WTC11 (cell line): ENCODE measurements around the gene THAP2. TPM values are rescaled to one million over a fixed set of nuclear protein-coding genes. Genes with fewer than 3 reads are reported as not detected.
A peak's percentile ranks its signal among the peaks of the same experiment; 100 is the strongest.

Experiments
- ATAC-seq: fragments of 200-7000 bp; cut with Tn5 transposase; 2 replicates; pipeline ENCODE4 v1.10.0; 2021; ENCODE audit warnings: mild to moderate bottlenecking, moderate library complexity
- CTCF ChIA-PET: fragments of 300-600 bp; sonication (Branson Sonifier 250); formaldehyde crosslinking; loops from one replicate; lab custom pipeline; 2021; ENCODE audit warnings: antibody characterized with exemption; lab: Charles Lee
- POLR2A ChIA-PET: fragments of 350-600 bp; sonication (Branson Sonifier 250); formaldehyde crosslinking; loops from one replicate; lab custom pipeline; 2021; ENCODE audit warnings: antibody characterized with exemption; lab: Charles Lee
- DNase-seq: peaks from one replicate; pipeline ENCODE4 v3.0.0; 2021; ENCODE audit warnings: low spot score
- H3K27ac Mint-ChIP-seq: 2 replicates; pipeline ENCODE4 v1.8.0; 2021; ENCODE audit warnings: mixed read lengths
- H3K27me3 Mint-ChIP-seq: 2 replicates; pipeline ENCODE4 v1.8.0; 2021; ENCODE audit warnings: low read depth, mild to moderate bottlenecking, moderate library complexity, mixed read lengths
- H3K36me3 Mint-ChIP-seq: 2 replicates; pipeline ENCODE4 v1.8.0; 2021; ENCODE audit warnings: mixed read lengths
- H3K4me1 Mint-ChIP-seq: 2 replicates; pipeline ENCODE4 v1.8.0; 2022; ENCODE audit warnings: mixed read lengths
- H3K4me3 Mint-ChIP-seq: 2 replicates; pipeline ENCODE4 v1.8.0; 2021; ENCODE audit warnings: mild to moderate bottlenecking, moderate library complexity, mixed read lengths
- H3K9me3 Mint-ChIP-seq: 2 replicates; pipeline ENCODE4 v1.8.0; 2021; ENCODE audit warnings: mixed read lengths
- FOXK1 ChIP-seq: sonication (generic); formaldehyde crosslinking; IDR thresholded peaks from 2 replicates; pipeline ENCODE4 v1.8.0; 2022; ENCODE audit warnings: mild to moderate bottlenecking, moderate library complexity, missing genetic modification reagents
- GRHL2 ChIP-seq: fragments of 250-450 bp; sonication (Bioruptor Pico); IDR thresholded peaks from 2 replicates; pipeline ENCODE4 v1.8.0; 2022; ENCODE audit warnings: mild to moderate bottlenecking, moderate library complexity; ENCODE audit not compliant: insufficient replicate concordance, severe bottlenecking
- JAZF1 ChIP-seq: fragments of 250-450 bp; sonication (Bioruptor Pico); IDR thresholded peaks from 2 replicates; pipeline ENCODE4 v1.9.0; 2021; ENCODE audit warnings: moderate library complexity, mild to moderate bottlenecking, inconsistent platforms
- JUN ChIP-seq: sonication (generic); formaldehyde crosslinking; IDR thresholded peaks from 2 replicates; pipeline ENCODE4 v1.8.0; 2023; ENCODE audit warnings: mild to moderate bottlenecking, missing genetic modification reagents
- PRRX2 ChIP-seq: fragments of 250-450 bp; sonication (Bioruptor Pico); IDR thresholded peaks from 2 replicates; pipeline ENCODE4 v1.8.0; 2021; ENCODE audit warnings: mild to moderate bottlenecking
- SP1 ChIP-seq: sonication (generic); formaldehyde crosslinking; conservative IDR thresholded peaks from 2 replicates; pipeline ENCODE4 v1.8.1; 2022; ENCODE audit warnings: missing genetic modification reagents
- ZNF232 ChIP-seq: sonication (generic); formaldehyde crosslinking; IDR thresholded peaks from 2 replicates; pipeline ENCODE4 v1.8.0; 2022; ENCODE audit warnings: mild to moderate bottlenecking, missing genetic modification reagents
- ZNF317 ChIP-seq: sonication (generic); formaldehyde crosslinking; IDR thresholded peaks from 2 replicates; pipeline ENCODE4 v1.8.1; 2023; ENCODE audit warnings: low read depth, mild to moderate bottlenecking, moderate library complexity, missing genetic modification reagents, borderline replicate concordance
- ZNF423 ChIP-seq: fragments of 250-450 bp; sonication (Bioruptor Pico); IDR thresholded peaks from 2 replicates; pipeline ENCODE4 v2.1.2; 2022; ENCODE audit warnings: mild to moderate bottlenecking, moderate library complexity
- total RNA-seq: library from RNA; stranded (reverse); gene quantifications from 3 replicates; pipeline ENCODE4 v1.2.3, GENCODE V29; 2021
- TF ChIP-seq, protein P1 (sequence below): sonication (generic); formaldehyde crosslinking; IDR thresholded peaks from 2 replicates; pipeline ENCODE4 v1.8.1; 2023; ENCODE audit warnings: mild to moderate bottlenecking, missing genetic modification reagents
- TF ChIP-seq, protein P2 (sequence below): sonication (generic); formaldehyde crosslinking; IDR thresholded peaks from 2 replicates; pipeline ENCODE4 v1.8.0; 2022; ENCODE audit warnings: mild to moderate bottlenecking, missing genetic modification reagents
- TF ChIP-seq, protein P3 (sequence below): sonication (generic); formaldehyde crosslinking; IDR thresholded peaks from 2 replicates; pipeline ENCODE4 v1.8.0; 2022; ENCODE audit warnings: mild to moderate bottlenecking, missing genetic modification reagents
- TF ChIP-seq, protein P4 (sequence below): sonication (generic); formaldehyde crosslinking; IDR thresholded peaks from 2 replicates; pipeline ENCODE4 v1.8.1; 2022; ENCODE audit warnings: mild to moderate bottlenecking, missing genetic modification reagents, moderate library complexity, borderline replicate concordance
- TF ChIP-seq, protein P5 (sequence below): sonication (generic); formaldehyde crosslinking; IDR thresholded peaks from 2 replicates; pipeline ENCODE4 v1.8.1; 2022; ENCODE audit warnings: missing genetic modification reagents, borderline replicate concordance
- TF ChIP-seq, protein P6 (sequence below): sonication (generic); formaldehyde crosslinking; IDR thresholded peaks from 2 replicates; pipeline ENCODE4 v1.8.0; 2022; ENCODE audit warnings: missing genetic modification reagents
- TF ChIP-seq, protein P7 (sequence below): sonication (generic); formaldehyde crosslinking; IDR thresholded peaks from 2 replicates; pipeline ENCODE4 v1.8.0; 2023; ENCODE audit warnings: missing genetic modification reagents
- TF ChIP-seq, protein P8 (sequence below): sonication (generic); formaldehyde crosslinking; IDR thresholded peaks from 2 replicates; pipeline ENCODE4 v1.8.1; 2023; ENCODE audit warnings: mild to moderate bottlenecking, missing genetic modification reagents, moderate library complexity
- TF ChIP-seq, protein P9 (sequence below): fragments of 200-600 bp; IDR thresholded peaks from 2 replicates; pipeline ENCODE4 v1.8.0; 2022; ENCODE audit warnings: antibody characterized with exemption

Gene THAP2
- total RNA-seq, 1 experiment from 2014 or later: 6.4 TPM

DNA sequence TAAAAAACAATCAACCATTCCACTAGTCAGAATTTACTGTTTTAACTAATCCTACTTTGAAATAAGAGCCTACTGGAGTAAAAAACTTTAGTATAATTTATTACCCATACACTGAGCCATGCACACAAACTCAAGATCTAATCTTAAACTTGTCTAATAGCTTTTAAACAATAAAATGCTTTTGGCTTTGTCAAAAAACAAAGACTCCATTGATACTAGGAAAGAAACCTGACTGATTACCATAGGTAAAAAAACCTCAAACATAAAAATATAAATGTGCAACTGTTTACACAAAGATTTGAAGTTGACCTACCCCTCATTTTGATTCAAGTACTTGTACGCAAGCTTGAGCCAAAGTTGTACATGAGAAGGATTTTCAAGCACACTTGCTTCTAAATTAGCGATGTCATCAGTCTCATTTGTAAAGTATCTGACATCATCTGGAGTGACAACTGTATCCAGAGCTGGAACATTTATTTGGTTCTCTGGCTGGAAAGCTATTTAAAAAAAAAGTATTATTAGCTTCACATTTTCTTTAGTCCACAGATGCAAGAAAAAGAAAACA, 36.6 kb upstream of the THAP2 start (continued):
- TF ChIP-seq JAZF1 (CRISPR knock-in tag) (no peak), PRRX2 (no peak), ZNF232 (CRISPR knock-in tag) (no peak)
- TF ChIP-seq, protein P1, sequence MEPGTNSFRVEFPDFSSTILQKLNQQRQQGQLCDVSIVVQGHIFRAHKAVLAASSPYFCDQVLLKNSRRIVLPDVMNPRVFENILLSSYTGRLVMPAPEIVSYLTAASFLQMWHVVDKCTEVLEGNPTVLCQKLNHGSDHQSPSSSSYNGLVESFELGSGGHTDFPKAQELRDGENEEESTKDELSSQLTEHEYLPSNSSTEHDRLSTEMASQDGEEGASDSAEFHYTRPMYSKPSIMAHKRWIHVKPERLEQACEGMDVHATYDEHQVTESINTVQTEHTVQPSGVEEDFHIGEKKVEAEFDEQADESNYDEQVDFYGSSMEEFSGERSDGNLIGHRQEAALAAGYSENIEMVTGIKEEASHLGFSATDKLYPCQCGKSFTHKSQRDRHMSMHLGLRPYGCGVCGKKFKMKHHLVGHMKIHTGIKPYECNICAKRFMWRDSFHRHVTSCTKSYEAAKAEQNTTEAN (CRISPR knock-in tag): no peak
- TF ChIP-seq, protein P2, sequence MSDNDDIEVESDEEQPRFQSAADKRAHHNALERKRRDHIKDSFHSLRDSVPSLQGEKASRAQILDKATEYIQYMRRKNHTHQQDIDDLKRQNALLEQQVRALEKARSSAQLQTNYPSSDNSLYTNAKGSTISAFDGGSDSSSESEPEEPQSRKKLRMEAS (CRISPR knock-in tag): no peak
- TF ChIP-seq, protein P3, sequence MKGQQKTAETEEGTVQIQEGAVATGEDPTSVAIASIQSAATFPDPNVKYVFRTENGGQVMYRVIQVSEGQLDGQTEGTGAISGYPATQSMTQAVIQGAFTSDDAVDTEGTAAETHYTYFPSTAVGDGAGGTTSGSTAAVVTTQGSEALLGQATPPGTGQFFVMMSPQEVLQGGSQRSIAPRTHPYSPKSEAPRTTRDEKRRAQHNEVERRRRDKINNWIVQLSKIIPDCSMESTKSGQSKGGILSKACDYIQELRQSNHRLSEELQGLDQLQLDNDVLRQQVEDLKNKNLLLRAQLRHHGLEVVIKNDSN (CRISPR knock-in tag): no peak

DNA sequence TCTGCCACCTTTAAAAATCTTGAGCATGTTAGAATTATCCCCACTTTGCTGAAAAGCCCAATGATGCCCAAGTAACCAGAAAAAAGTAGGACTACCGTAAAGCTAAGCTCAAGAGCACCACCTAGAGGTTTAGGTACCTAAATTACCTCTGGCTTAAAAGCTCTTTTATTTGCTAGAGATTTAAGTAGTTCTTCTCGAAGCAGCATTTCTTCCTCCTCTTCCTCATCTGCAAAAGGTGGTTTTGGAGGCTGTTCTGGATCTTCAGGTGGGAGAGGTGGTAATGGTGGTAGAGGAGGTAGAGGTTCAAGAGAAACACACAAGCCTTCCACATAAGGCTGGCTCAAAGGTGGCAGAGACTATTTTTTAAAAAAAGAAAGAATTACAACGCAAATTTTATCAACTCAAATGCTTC, 27.4 kb upstream of the THAP2 start:
- peaks cover 56% of the 10 kb centered on the region for H3K36me3 Mint-ChIP-seq
- POLR2A ChIA-PET: interaction anchor here (0.7 kb wide), 1 partner anchor 27 kb away, joined by 8 read pairs; the partner anchor contains the start of genes THAP2 and ZFC3H1

DNA sequence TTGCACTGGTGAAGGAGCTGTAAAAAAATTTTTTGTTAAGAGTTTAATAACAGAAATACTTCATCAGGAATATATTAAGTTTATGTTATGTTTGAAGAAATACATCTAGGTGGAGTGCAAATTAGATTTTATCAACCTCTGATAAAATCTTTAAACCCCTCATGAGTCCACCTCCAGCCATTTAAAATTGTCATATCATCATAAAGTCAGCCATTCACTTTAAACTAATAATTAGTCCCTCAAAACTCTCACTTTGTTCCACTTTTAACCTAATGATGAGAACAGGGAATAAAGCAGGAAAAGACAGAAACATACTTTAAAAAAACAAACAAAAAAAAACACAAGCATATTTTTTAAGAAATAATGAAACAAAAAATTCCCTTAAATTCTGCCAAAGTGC, 25.6 kb upstream of the THAP2 start:
- Mint-ChIP-seq H3K27ac (no peak overlapping the region), H3K4me1 (no peaks in the 10 kb centered on the region), H3K9me3 (no peaks in the 10 kb centered on the region), H3K4me3 (no peak overlapping the region), H3K27me3 (no peaks in the 10 kb centered on the region), H3K36me3 (peaks cover 50% of the 10 kb centered on the region)
- no peak for ATAC-seq
- POLR2A ChIA-PET: interaction anchor here (0.9 kb wide), 1 partner anchor 26 kb away, joined by 3 read pairs; the partner anchor contains the start of genes THAP2 and ZFC3H1
- DNase-seq: no peak
- CTCF ChIA-PET: interaction anchor here (1.1 kb wide), 1 partner anchor 108 kb away, joined by 5 read pairs; no protein-coding TSS in a partner anchor
- TF ChIP-seq ZNF317 (CRISPR knock-in tag) (no peak), ZNF423 (CRISPR knock-in tag) (no peak), GRHL2 (no peak), FOXK1 (no peak), JUN (CRISPR knock-in tag) (no peak), SP1 (CRISPR knock-in tag) (no peak)
- TF ChIP-seq, protein P4, sequence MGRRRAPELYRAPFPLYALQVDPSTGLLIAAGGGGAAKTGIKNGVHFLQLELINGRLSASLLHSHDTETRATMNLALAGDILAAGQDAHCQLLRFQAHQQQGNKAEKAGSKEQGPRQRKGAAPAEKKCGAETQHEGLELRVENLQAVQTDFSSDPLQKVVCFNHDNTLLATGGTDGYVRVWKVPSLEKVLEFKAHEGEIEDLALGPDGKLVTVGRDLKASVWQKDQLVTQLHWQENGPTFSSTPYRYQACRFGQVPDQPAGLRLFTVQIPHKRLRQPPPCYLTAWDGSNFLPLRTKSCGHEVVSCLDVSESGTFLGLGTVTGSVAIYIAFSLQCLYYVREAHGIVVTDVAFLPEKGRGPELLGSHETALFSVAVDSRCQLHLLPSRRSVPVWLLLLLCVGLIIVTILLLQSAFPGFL (CRISPR knock-in tag): no peak
- TF ChIP-seq, protein P5, sequence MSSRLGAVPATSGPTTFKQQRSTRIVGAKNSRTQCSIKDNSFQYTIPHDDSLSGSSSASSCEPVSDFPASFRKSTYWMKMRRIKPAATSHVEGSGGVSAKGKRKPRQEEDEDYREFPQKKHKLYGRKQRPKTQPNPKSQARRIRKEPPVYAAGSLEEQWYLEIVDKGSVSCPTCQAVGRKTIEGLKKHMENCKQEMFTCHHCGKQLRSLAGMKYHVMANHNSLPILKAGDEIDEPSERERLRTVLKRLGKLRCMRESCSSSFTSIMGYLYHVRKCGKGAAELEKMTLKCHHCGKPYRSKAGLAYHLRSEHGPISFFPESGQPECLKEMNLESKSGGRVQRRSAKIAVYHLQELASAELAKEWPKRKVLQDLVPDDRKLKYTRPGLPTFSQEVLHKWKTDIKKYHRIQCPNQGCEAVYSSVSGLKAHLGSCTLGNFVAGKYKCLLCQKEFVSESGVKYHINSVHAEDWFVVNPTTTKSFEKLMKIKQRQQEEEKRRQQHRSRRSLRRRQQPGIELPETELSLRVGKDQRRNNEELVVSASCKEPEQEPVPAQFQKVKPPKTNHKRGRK: no peak
- TF ChIP-seq, protein P6, sequence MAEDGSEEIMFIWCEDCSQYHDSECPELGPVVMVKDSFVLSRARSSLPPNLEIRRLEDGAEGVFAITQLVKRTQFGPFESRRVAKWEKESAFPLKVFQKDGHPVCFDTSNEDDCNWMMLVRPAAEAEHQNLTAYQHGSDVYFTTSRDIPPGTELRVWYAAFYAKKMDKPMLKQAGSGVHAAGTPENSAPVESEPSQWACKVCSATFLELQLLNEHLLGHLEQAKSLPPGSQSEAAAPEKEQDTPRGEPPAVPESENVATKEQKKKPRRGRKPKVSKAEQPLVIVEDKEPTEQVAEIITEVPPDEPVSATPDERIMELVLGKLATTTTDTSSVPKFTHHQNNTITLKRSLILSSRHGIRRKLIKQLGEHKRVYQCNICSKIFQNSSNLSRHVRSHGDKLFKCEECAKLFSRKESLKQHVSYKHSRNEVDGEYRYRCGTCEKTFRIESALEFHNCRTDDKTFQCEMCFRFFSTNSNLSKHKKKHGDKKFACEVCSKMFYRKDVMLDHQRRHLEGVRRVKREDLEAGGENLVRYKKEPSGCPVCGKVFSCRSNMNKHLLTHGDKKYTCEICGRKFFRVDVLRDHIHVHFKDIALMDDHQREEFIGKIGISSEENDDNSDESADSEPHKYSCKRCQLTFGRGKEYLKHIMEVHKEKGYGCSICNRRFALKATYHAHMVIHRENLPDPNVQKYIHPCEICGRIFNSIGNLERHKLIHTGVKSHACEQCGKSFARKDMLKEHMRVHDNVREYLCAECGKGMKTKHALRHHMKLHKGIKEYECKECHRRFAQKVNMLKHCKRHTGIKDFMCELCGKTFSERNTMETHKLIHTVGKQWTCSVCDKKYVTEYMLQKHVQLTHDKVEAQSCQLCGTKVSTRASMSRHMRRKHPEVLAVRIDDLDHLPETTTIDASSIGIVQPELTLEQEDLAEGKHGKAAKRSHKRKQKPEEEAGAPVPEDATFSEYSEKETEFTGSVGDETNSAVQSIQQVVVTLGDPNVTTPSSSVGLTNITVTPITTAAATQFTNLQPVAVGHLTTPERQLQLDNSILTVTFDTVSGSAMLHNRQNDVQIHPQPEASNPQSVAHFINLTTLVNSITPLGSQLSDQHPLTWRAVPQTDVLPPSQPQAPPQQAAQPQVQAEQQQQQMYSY (CRISPR knock-in tag): no peak
- TF ChIP-seq, protein P7, sequence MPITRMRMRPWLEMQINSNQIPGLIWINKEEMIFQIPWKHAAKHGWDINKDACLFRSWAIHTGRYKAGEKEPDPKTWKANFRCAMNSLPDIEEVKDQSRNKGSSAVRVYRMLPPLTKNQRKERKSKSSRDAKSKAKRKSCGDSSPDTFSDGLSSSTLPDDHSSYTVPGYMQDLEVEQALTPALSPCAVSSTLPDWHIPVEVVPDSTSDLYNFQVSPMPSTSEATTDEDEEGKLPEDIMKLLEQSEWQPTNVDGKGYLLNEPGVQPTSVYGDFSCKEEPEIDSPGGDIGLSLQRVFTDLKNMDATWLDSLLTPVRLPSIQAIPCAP (CRISPR knock-in tag): no peak

More for the DNA sequence above, 27.4 kb upstream of the THAP2 start:
- H3K27me3 Mint-ChIP-seq: no peaks in the 10 kb centered on the region
- H3K27ac Mint-ChIP-seq: peak overlapping the region; percentile 89
- CTCF ChIA-PET: interaction anchor here (0.5 to 1.4 kb wide), 33 partner anchors 9 to 622 kb away, joined by 3 to 44 read pairs (median 3); partner anchors contain the start of genes RAB21, THAP2 and ZFC3H1
- no peaks in the 10 kb centered on the region for H3K4me1 Mint-ChIP-seq
- TF ChIP-seq, protein P8, sequence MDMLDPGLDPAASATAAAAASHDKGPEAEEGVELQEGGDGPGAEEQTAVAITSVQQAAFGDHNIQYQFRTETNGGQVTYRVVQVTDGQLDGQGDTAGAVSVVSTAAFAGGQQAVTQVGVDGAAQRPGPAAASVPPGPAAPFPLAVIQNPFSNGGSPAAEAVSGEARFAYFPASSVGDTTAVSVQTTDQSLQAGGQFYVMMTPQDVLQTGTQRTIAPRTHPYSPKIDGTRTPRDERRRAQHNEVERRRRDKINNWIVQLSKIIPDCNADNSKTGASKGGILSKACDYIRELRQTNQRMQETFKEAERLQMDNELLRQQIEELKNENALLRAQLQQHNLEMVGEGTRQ (CRISPR knock-in tag): no peak
- TF ChIP-seq, protein P9, sequence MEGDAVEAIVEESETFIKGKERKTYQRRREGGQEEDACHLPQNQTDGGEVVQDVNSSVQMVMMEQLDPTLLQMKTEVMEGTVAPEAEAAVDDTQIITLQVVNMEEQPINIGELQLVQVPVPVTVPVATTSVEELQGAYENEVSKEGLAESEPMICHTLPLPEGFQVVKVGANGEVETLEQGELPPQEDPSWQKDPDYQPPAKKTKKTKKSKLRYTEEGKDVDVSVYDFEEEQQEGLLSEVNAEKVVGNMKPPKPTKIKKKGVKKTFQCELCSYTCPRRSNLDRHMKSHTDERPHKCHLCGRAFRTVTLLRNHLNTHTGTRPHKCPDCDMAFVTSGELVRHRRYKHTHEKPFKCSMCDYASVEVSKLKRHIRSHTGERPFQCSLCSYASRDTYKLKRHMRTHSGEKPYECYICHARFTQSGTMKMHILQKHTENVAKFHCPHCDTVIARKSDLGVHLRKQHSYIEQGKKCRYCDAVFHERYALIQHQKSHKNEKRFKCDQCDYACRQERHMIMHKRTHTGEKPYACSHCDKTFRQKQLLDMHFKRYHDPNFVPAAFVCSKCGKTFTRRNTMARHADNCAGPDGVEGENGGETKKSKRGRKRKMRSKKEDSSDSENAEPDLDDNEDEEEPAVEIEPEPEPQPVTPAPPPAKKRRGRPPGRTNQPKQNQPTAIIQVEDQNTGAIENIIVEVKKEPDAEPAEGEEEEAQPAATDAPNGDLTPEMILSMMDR: peak; percentile 59
- DNase-seq: no peak
- ATAC-seq: peak; percentile 63
- no peaks in the 10 kb centered on the region for H3K9me3 Mint-ChIP-seq
- no peak overlapping the region for H3K4me3 Mint-ChIP-seq
